ENCODE measurements around the gene INHBA.

The INHBA gene

DNA sequence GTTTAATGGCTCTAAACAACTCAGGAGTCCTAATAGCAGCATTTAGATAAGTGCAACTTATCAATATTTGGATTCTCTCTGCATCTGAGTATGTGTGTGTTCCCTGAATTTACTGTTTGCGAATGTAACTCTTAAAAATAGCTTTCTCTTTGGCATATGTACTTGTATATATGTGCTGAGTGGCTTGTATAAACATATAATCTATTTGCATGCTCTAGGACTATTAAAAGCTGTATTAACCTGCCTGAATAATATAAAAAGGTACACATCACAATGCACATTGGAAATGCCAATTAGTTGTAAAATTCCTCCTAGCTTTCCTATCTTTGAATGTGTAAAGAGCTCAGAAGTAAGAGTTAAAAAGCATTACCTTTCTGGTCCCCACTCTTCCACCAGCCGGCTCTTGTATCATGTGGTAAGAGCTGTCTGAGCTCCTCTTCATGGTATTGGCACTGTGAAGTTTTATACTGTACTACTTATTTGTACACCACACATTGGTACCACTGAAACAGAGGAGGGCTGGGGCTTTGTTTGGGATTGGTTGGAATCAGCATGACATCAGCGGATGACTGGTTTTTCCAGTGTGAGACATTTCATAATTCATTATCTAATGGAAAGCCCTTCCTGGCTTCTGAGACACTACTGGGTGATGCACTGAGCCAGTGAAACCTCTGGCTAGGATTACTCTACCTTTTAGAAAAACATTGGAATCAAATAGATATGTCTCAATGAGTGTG lies at the start of gene INHBA:
INHBA (minus strand) TSS at position 456 of the 737 bp plus-strand sequence. CDS start 2,716 bp downstream, outside the sequence.
- DNase-seq (ENCODE audit: low read depth, low spot score), result no peak

DNA sequence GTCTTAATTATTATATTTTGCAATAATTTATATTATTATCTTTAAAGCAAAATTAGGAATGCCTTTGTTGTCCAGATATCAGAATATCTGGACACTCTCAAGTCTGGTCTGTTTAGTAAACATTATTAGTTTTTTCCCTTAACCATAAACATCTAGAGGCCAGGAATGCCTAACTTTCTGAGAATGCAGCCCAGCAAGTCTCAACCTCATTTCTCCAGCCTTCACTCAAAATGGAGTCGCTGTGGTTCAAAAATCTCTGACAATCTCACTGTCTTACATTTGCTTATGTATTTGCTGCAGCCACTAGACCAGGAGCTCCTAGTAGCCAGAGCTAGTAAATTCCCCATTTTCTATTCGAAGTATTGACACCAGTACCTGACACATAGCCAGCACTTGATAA lies 49.7 kb upstream of the INHBA start:
- no peak for DNase-seq (ENCODE audit: low read depth, low spot score)

DNA sequence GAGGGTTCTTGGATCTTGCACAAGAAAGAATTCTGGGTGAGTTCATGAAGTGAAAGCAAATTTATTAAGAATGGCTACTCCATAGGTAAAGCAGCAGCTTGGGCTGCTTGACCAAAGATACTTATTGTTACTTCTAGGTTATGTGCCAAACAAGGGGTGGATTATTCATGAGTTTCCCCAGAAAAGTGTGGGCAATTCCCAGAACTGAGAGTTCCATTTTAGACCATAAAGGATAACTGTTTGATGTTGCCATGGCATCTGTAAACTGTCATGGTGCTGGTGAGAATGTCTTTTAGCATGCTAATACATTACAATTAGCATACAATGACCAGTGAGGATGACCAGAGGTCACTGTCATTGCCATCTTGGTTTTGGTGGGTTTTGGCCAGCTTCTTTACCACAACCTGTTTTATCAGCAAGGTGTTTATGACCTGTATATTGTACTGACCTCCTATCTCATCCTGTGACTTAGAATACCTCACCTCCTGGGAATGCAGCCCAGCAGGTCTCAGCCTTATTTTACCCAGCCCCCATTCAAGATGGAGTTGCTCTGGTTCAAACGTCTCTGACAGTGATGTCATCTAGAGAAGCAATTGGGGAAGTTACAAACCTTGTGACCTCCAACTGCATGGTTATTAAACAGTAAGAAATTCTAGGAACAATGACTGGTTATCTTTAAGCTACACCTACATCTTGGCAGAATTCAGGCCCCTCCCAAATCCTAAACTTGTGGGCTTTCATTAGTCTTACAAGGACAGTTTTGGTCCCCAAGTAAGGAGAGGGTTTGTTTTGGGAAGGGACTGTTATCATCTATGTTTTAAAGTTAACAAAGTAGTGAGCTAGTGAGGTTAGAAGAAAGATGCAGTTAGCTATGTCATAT lies 48.0 kb upstream of the INHBA start:
- peak; percentile 12 for DNase-seq (ENCODE audit: low read depth, low spot score)

DNA sequence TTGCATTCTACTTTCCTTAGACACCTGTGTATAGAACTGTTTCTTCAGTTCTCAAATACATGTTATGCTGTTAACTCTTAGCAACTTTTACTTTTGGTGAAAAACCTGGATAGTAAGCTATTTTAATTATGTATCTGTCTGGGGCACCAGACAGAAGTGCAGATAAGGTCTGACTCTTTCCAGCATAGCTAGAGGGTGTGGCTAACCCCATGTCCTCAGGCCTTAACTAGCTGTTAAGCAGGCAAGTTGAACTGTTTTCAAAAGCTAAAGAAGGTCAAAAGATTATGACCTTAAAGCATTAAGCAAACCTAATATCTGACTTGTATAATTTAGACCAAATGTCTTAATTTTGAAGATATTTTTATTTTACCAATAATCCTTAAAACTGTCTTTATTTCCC lies 45.1 kb upstream of the INHBA start:
- no peak for DNase-seq (ENCODE audit: low read depth, low spot score)

DNA sequence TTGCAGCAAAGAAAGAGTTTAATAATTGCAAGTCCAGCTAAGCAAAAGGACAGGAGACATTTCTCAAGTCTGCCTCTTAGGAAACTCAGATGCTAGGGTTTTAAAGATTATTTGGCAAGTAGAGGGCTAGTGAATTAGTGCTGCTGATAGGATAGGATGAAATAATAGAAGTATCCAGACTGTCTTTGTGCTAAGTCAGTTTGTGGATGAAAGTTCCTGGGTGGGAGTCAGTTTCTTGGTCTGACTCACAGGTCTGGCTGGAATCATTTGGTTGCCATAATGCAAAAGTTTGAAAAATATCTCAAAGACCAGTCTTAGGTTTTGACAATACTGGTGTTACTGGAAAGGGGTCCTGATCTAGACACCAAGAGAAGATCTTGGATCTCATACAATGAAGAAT lies 42.6 kb upstream of the INHBA start:
- no peak for DNase-seq (ENCODE audit: low read depth, low spot score)

DNA sequence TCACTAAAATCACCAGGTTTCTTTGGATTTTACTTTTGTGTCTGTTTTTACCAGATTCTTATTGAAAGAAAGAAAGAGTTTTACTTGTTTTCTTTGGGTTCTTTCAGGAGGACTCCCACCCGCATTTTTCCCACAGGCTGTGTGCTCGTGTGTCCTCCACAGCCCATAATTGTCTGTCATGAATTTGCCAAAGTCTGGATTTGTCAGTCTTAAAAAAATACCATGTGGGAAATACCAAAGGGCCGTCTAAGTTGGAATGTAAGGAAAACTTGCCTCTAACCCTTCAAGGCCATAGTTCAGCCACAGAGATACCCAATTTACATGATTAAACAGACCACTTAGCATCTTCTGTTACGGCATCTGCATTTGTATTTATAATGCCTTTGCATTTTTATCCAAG lies 41.3 kb upstream of the INHBA start:
- no peak for DNase-seq (ENCODE audit: low read depth, low spot score)

DNA sequence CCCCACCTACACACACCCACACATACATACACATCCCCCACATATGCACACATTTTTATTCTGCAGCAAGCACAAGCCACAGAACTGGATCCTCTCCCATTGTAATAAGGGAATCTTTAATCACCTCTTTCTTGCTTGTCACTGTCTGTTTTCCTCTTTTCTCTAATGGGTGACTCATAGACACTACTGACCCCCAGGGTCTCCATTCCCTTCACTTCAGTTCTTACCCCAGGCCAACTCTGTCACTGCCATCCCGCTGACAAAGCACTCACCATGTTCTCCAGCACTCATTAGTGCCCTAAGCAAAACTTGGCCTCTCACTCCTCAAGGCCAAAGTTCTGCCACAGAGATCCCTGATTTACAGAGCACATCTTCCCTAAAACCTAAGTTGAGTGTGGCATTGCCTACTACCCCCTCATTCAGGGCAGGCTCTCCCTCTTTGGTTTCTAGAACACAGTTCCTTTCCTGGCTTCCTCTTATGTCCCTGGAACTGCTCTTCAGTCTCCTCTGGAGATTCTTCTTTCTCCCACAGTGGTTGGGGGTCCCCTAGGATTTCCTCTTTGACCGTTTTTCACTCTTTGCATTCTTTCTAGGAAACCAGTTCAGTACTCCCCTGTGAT lies 39.6 kb upstream of the INHBA start:
- DNase-seq (ENCODE audit: low read depth, low spot score), result no peak

DNA sequence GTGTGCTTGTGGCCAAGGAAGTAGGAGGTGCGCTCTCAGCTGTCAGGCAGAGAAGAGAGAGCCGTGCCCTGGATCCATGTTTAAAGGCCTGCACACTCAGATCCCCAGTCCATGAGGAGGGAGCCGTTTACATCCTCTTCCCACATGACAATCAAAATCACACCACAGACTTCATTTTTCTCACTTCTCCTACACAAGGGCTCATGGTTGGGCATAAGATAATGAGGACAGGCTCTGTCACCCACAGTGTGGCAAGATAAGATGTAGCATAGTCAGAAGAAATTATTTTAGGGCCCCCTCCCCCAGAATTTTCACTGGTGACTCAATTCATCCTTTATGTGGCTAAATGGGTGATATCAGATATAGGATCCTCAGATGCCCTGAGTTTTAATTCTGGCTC lies 35.9 kb upstream of the INHBA start:
- no peak for DNase-seq (ENCODE audit: low read depth, low spot score)

DNA sequence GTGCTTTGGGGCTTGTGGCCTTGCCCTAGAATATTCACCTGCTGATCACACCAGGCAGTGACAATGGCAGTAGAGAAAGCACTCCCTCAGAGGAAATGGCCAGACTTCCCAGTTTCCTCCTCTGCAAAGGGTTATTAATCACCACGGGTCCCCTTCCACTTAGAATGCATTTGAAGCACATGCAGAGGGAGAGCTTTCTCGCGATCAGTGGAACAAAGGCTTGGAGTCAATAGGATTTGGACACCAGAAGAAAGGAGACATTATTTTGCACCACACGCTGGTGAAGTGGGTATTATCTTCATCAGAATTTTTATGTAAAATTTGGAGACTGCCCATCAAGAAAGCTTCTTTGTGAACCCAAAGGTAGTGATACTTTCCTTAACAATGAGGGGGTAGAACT lies 35.4 kb upstream of the INHBA start:
- DNase-seq (ENCODE audit: low read depth, low spot score), result no peak

DNA sequence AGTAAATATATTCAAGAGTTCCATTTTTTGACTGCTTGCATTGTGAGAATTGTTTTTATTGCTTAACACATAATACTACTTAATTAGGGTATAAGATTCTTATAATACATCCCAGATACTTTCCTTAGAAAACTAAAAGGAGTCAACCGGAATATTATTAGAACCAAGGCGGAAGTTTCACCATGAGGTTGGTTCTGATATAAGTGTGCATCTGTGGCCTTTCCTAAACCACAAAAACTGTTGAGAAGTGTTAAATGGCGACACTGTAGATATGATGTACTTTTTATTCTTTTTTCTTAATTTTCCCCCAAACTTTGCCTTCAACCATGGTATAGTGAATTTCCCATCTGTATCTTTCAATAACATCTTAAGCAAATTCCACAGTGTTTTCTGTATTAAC lies 32.3 kb upstream of the INHBA start:
- no peak for DNase-seq (ENCODE audit: low read depth, low spot score)

DNA sequence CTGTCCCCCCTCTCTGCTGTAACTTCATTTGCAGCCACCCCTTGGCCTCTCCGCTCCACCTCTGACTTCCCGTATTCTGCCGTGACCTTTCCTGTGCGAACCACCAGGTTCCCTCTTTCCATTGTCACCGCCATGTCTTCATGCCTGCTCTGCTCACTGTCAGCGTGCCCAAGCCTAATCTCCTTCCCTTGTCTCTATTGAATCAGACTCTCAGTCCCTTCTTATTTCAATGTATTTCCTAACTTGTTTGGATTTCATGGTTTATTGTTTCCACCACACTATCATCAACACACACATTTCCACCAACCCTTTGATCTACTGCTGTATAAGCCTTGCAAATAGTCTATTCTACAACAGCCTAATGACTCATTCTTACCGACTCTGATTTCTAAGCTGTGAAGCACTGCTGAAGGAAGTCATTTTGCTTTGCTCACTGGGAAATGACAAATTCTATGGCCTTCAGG lies 30.0 kb upstream of the INHBA start:
- no peak for DNase-seq (ENCODE audit: low read depth, low spot score)

DNA sequence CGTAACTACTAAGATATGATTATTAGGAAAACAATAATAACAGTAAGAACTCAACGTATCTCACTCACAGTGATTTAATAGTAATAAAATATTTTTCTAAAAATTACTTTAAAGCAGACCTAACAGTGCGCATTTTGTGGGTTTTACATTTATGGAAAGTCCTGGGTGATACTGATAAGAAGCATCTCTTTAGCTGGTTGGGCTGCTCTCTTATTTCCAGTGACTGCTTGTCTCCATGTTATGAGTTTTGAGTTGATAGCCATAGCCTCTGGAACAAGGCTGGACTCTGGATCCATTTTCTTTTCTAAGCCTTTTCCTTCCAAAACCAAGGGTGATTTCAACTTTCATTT lies 29.5 kb upstream of the INHBA start:
- no peak for DNase-seq (ENCODE audit: low read depth, low spot score)

DNA sequence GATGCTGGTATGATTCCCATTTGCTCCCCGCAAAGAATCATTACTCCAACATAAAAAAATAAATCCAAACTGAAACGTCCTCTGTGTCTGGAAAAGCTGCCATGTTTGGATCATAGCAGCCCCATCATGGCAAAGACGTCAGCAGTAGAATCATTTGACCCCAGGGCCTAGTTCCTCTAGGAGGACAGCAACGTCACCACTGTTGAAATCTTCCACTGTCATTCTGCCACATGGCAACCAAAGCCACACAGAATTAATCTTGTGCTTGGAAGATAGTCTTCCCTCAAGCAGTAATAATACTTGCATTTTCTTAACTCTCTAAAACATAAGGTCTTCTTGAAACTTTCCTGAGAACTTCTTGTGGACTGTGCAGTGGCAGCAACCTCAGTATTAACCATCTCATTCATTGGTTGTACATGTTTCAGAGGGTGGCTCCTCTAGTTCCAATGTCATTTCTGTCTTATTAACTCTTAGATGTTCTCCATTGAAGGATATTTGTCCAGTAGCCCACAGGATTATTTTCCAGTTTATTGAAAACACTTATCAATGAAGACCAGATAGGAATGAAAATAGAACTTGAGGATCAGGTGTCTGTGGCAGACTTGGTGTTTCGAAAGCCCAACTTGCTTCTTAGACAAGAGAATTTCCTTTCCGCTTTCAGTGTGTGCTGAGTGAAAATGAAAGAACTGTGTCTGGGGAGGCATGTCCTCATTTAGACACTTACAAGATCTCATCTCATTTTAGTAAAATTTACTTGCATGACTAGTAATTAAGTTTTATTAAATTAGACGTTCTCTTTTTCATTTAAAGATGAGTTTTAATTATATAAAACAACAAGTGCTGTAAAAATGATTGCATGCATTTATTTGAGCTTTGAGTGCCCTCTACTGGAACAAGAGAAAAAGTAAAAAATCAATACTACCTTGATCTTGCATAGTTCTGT lies 28.9 kb upstream of the INHBA start:
- DNase-seq (ENCODE audit: low read depth, low spot score), result no peak

DNA sequence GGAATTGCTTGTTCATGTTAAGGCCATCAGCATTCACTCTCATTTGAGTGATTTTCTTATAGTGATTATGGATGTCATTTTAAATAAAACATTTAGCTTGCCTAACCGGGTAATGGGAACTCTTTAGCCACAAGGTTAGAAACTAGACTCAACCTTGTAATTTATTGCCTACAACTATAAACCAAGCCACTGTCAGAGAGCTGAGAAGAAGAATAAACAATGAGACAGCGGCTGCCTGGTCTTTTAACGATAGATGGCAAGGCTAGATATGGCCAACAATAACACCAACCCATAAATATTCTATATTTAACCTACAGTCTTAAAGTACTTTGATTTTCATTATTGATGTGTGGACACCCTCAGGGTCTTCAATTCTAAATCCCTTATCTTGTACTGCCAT lies 27.8 kb upstream of the INHBA start:
- DNase-seq (ENCODE audit: low read depth, low spot score), result no peak

DNA sequence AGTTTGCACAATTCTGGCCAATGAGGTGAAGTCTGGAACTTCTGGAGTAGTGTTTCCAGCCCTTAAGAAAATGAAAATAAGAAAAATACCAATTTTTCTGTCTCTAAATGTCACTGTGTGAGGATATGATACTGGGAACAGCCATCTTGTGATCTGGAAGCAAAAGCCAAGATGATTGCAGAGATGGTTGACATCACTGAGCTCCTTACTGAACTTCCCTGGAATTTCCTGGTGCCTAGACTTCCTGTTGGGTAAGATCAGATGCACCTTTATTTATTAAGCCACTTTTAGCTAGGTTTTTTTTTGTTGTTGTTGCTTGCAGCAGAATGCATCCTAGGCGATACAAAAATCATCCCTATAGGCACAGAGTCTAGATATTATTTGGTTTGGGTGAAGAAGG lies 27.3 kb upstream of the INHBA start:
- DNase-seq (ENCODE audit: low read depth, low spot score), result no peak

DNA sequence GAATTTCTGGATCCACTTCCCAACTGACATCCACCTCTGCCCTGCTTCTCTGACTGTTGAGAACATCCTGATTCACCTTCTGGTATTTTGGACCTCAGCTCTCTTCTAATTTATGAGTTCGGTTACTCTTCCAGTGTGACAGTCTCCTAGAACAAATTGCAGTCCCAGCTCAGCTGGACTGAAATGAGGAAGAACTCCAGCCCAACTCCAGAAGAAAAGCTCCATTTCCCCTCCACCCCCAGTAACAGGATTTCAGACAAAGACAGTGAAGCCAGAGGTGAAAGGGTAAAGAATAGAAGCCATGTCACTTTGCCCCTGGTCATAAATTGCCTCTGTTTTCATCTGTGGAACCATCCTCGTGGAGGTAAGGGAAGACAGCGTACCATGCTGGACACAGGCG lies 26.2 kb upstream of the INHBA start:
- no peak for DNase-seq (ENCODE audit: low read depth, low spot score)

DNA sequence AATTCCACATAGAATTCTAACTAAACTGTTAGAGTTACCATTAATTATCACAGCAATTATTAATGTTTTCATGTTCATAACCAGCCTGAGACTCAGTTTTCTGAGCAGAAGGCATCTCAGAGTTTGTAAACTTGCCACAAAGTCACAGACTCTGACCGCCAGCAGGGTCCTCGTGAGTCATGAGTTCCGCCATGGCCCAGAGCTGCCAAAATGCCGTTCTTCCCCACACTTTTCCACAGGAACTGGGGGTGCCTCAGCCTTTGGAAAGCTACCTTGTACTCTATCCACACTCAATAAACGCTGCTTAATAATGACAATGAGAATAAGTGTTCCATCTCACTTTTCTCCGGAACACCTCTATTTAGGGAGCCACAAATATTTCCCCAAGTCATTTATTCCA lies 22.1 kb upstream of the INHBA start:
- no peak for DNase-seq (ENCODE audit: low read depth, low spot score)

DNA sequence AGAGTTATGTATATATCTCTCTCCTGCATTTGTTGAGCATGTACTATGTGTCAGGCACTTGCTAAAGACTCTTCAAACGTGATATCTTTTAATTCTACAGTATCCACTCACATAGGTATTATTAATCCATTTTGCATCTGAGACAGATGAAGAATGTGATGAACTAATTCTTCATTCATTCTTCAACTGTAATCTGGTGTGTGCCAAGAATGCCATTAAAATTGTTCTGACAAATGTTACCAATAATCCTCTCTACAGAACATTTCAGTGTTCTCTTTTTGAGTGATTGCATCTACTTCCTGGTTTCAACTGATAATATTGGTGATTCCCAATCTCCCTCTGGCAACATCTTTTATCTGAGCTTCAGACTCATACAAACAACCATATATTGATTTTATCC lies 18.0 kb upstream of the INHBA start:
- DNase-seq (ENCODE audit: low read depth, low spot score), result no peak

DNA sequence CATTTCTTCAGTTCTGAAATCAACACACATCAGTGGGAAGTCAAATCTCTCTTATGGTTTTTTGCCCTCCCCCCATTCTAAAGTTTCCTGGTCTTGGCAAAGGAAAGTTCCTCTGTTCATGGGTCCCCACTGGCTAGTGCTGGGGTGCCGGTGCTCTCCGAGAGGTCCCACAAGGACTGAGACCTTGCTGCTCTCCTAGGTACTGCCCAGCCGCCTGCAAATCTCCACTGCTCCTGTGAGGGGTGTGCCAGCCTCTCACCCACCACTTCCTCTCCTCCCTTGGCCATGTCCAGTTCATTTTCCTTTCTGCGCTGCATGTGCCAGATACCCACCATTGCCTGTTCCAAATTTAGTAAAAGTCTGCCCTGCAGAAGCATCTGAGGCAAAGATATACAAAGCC lies 17.2 kb upstream of the INHBA start:
- DNase-seq (ENCODE audit: low read depth, low spot score), result no peak

DNA sequence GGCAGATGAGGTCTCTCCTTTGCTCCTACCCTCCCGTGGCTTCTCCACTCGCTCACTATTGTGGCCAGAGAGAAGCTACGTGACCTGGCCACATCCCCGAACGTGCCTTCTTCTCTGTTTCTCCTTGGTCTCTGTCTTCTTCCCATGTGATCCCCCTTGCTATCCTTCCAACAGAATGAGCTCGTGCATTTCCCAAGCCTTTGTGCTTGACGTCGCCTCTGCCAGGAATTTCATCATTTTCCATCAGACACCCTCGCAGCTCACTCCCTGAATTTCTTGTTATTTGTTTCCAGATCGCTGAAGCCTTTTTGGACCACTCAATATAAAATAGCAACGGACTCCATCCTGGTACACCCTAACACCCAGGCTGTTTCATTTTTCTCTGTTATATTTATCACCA lies 13.8 kb upstream of the INHBA start:
- no peak for DNase-seq (ENCODE audit: low read depth, low spot score)

DNA sequence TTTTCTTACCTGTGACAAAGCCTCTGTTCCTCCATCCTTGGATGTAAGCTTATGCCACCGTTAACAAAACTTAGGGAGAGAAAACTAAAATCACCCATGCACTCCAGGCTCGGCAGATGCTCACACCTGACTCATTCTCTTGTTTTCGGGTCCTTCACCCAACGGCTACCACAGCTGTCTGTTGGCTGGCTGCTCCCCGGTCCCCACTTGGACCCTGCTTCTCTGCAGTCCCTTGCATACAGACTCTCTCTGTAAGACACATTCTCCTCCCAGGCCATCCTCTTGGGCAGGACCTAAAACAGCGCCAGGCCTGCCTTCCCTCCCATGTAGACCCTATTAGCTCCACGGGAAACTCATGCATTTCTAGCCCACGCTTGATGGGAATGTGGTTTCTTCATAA lies 12.1 kb upstream of the INHBA start:
- no peak for DNase-seq (ENCODE audit: low read depth, low spot score)
